Ramos (cell line): ENCODE measurements around the gene HSP90AB1.

ENCODE experiments used
- in situ Hi-C: fragments of 300-500 bp; cut with MboI; formaldehyde crosslinking; loops from one replicate; pipeline ENCODE4 v1.14.3; 2022; ENCODE audit warnings: low sequenced_read_pairs; ENCODE audit not compliant: unreplicated experiment

The HSP90AB1 gene

DNA sequence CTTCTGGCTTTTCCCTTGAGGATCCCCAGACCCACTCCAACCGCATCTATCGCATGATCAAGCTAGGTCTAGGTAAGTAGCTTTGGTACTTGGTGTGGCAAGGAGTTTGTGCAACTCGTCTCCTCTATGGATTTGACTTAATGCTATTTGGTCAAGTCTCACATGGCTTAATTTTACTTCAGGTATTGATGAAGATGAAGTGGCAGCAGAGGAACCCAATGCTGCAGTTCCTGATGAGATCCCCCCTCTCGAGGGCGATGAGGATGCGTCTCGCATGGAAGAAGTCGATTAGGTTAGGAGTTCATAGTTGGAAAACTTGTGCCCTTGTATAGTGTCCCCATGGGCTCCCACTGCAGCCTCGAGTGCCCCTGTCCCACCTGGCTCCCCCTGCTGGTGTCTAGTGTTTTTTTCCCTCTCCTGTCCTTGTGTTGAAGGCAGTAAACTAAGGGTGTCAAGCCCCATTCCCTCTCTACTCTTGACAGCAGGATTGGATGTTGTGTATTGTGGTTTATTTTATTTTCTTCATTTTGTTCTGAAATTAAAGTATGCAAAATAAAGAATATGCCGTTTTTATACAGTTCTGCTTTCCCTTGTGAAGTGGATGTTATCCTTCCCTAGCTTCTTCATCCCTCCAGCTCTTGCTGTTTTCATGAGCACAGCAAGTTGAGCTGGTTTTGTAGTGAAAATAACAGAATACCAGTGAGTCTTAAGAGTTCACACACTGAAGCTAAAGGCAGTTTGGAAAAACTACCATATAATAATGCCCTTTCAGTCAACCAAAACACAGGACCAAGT lies 6.6 kb downstream of the HSP90AB1 start:
- in situ Hi-C loops = no loop called here

DNA sequence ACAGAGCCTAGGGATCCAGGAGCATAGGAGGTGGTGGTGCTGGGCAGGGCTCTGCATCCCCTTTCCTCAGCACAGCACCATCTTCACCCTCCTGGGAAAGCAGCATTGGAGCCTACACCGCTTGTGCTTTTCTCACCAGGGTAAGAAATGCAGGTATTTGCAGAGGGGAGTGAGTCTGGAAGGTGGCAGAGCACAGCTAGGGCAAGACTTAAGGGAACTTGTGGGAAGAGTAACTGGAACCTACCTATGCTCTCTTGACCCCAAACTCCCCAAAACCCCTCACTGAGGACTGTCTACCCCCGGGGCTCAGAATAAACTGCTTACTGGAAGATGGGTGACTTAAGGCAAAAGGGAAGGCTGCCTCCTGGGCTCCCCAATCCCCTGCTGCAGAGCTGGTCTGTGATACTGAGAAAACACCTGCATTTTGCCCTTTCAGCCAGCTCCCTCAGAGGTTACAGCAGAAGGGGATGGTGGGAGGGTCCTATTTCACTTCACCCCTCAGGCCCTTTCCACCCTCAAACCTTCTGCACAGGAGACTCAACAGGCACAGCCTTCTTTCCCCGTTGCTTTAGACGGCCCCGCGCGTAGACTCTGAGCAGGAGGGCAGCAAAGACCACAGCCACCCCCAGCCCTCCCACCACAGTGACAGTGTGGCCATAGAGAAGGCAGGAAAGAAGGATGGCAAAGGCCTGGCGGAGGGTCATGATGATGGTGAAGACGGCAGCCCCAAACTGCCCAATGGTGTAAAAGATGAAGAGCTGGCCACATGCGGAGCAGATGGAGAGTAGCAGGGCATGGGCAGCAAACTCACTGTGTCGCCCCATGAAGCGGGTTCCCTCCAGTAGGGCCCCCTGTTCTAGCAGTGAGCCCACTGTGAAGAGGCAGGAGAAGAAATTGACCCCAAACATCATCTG lies 7.5 kb downstream of the HSP90AB1 start:
- in situ Hi-C loops = no loop called here

DNA sequence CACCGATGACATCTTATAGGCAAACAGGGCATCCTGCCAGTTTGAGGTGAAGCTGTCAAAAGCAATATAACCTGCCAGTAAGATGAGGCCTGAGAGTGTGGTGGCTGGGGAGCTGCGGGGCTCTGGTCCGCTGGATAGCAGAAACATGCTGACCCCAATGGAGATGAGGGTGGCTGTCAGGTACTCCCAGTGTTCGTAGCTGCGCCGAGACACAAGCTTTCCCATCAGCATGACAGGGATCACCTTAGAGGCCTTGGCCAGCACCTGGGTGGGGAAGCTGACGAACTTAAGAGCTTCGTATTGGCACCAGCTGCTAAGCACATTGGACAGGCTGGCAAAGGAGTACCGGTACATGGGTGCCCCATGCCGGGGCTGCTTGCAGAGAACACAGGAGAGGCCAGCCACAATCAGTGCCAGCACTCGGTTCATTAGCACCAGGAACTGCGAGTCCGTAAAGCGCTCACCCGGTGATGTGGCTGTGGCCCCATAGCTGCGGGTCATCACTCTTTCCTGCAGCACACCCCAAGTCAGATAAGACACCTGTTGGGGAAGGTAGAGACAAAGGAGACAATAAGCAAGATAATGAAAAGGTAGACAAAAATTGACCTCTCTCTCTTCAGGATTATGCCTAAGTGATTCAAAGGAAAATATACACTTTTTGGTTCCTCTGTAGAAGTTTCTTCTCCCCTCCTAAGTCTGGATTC lies 8.4 kb downstream of the HSP90AB1 start:
- in situ Hi-C loops = no loop called here

DNA sequence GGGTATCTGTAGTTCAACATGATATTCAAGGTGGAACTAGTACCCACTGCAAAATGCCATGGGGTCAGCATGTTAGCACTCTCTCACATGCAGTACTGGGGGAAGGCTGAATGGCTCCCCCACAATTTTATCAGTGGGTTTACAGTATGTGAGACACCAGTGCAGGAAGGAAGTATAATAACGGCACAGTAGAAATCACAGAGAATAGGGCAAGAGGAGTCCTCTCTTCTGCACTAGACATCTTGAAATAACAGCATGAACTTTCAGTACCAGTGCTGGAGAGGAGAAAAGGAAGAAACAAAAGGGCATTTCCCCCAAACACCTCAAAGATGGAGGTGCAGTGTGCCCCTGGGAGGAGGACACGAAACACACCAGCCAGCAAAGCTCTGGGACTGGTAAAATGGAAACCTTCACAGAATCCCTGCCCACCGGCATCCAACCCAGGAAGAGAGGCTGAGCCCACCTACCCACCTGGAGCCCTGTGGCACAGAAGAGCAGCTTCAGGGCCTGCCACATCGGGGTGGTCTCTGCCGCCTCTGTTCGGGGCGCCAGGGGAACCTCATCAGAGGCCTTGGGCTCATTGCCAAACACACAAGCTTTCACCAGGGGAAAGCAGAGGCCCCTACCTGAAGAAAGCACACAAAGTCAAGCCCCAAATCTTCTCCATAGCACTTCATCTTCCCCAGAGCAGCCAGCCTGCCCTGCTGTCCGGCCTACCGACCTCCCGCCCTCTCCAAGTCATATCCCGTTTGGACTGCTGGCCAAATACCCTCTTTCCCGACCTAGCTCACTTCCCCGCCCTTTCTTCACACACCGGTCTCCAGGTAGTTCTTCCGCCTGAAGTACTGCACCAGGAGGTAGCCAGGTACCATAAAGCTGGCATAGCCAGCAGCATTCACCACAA lies 9.2 kb downstream of the HSP90AB1 start:
- in situ Hi-C loops = no loop called here

DNA sequence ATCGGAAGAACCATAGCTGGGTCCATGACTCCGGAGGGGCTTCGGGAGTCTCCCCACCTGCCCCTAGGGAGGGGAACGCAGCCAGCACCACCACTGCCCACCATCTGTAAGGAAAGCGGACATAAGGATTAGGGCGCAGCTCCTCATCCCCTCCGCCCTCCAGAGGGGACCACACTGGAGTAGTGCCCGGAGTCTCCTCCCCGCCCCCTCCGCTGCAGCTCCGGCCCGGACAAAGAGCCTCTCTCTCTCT lies 9.8 kb downstream of the HSP90AB1 start:
- in situ Hi-C loops = no loop called here

DNA sequence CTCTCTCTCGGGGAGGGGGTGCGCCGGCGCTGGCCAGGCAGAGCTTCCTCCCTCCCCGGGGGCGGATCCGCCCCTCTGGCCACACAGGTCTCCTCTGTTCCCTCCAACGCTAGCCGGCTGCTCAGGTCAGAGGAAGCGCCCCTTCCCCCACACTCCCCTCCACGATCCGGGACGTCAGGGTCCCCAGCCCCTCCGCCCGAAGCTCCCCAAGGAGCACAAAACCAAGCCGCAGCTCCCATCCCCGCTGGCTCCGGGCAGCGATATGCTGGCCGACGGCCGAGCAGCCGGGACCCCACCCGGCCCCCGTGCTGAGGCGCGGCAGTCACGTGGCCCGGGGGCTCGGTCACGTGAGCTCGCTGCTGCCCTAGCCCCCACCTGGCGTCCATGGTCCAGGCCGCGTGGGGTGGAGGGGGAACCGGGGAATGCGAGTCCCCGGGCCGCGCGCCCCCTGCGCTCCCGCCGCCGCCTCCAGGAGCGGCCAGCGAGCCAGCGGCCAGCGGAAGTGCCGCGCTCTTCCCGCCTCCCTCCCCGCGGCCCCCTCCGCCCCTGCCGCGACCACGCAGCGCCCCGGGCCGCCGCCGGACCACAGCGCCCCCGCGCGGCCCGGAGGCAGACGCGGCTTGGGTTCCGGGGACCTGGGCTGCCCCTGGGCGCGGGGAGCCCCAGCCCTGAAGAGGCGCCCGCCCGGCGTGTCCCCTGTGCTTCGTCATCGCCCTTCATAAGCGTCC lies 10.3 kb downstream of the HSP90AB1 start, which contains the start of gene SLC35B2:
SLC35B2 (minus strand) TSS at position 504 of the 728 bp plus-strand sequence; CDS start at position 386, 118 bp downstream.
- in situ Hi-C loops = no loop called here

DNA sequence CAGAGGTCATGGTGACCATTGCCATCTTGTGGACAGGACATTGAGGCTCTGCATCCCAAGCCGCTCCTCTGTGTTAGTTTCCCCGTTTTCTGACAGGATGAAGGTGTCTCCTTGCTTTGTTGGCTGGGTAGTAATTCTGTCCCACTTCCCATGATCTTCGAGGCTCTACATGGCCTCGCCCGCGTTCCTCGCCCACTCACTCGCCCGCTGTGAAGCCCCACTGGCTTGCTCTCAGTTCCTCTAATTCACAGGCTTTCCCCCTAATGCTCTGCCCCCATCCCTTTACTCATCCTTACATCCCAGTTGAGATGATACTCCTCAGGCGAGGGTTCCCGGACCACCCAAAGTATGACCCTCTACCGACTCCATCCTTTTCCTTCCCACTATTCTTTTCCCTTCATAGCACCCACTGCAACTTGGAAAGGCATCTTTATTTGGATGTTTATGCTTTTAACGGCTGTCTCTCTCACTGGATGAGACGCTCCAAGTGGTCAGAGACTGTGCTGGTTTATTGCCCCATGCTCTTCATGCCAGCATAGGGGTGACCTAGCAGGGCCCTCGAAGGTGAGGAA lies 10.9 kb downstream of the HSP90AB1 start:
- in situ Hi-C loops = no loop called here

DNA sequence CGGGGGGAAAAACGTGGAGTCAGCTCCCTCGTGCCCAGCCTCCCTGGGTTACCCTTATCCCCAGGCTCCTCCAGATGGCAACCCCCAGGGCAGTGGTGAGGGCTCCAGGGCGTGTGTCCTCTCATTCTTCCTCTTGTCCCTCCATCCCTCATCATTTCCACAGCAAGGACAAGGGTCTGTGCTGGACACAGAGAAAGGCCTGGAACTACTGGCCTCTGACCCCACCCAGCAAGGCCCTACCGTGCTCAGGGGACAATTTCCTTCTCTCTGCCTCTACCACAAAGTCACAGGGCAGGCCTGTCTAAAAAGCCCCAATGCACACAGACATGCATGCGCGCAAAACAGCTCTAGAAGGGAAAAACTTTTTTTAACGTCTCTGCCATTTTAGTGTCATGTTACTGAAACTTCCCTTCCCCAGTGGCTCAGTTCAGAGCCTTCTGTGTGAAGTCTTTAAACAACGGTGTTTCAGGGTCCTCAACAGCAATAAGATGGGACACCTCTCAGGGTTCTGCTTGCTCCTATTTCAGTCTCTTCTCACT lies 11.5 kb downstream of the HSP90AB1 start:
- in situ Hi-C loops = no loop called here

DNA sequence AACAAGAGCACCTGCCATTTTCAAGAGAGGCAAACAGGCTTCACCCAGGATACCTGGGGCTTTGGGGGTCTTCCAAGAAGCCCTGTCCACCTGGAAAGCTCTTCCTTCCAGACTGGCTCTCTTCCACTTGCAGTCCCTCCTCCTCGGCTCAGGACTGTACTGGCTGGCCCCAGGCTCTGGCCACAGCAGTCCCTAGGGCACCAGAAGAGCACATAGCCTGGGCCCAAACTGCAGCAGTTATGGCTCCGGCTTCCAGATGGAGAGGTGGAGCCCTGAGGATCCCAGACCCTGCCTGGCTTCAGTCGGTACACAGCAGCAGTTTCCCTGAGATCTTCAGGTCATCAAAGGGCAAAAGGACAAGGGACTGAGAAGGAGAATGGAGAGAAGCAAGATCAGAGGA lies 12.0 kb downstream of the HSP90AB1 start:
- in situ Hi-C loops = no loop called here

DNA sequence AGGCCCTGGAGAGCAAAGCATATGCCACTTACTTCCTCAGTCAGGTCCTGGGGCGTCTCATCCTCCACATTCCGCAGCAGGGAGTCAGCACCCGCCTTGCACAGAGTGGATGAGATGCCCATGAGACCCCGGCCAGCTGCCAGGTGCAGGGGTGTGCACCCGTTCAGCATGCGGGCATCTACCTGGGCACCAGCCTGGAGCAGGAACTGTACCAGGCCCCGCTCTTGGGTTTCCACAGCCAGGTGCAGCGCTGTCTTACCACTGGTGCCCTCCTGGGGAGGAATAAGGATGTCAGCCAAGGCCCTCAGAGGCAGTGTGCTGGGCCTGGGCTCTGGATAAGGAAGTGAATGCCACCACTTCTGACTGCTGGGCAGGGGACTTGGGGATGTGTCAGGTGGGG lies 13.1 kb downstream of the HSP90AB1 start:
- in situ Hi-C loops = no loop called here

DNA sequence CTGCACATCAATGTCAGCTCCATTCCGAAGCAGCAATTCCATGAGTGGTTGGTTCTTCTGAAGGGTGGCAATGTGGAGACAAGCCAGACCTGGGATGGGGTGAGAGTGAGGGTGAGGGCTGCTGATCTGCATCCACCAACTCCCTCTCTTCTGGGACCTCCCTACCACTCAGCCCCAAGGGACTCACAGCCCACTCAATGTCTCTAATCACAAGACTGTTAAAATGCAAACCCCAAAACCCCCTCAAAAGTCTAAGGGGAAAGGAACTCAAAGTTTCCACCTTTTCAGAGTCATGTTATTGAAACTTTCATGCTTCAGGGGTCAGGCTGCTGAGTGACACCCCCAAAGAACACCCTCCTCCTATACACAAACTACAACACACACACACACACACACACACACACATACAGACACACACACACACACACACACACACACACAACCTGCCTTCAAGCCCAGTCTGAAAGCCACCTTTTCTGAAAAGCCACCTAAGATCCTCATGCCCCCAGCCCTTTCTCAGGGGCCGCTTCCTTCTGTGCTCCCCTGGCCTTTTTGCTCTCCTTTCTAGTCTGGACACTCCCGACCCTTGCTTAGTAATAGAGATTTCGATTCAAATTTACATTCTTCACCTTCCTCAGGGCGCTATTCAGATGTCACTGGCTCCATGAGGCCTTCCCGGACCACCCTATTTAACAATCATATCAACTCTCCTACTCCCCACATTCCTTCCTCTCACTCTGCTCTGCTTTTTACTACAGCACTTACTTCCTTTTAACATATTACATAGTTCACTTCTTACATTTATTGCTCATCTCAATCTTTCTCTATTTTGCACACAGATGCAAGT lies 13.8 kb downstream of the HSP90AB1 start:
- in situ Hi-C loops = no loop called here

DNA sequence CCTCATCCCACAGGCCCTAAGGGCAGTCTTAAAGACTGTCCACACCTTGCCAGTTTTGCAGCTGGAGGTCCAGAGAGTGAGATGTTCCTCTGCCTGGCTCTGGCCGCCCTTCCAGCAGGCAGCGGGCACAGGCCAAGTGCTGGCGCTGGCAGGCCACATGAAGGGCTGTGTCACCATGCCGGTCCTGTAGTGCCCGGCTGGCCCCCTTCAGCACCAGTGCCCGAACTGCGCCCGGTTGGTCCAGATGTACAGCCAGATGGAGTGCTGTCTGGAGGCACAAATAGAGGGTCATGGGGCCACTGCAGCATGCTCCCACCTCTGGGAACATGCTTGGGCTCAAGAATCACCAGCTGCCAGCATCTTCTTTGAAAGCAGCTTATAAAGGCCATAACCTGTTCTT lies 14.7 kb downstream of the HSP90AB1 start:
- in situ Hi-C loops = no loop called here

DNA sequence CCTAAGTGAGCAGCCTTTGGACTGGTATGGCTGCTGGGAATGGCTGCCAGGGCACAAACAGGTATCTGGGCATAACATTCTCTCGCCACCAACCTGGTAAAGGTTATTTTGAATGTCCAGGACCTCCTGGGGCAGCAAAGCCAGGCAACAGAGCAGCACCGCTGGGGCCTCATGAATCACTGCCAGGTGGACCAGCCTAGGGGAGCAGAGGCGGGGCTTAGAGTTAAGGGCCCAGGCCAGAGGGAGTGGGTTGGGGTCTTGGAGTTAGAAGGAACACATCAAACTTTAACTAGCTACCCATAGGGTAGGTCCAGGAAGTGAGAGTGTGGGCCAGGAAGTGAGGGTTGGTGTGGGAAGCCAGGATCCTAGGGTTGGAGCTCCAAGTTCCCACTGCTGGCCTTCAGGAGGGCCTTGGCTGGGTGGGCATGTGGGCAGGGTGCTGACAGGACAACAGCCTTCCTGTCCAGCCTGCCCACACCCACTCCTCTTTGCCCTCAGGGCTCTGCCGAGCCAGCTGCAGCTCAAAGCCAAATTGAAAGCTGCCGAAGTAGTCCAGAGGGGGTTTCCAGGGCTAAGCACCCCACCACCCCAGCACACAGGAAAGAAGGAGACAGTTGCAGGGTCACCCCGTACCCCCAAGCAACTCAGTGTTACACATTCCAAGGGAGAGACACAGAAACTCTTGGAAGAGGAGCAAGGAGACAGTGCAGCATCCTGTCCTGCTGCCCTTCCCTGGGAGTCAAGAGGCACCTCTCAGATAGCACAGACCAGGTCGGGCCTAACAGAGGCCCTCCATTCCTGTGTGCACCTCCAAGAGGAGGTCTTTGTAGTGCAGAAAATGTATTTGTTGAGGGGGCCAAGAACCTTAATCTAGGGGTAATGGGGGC lies 15.8 kb downstream of the HSP90AB1 start:
- in situ Hi-C loops = no loop called here

DNA sequence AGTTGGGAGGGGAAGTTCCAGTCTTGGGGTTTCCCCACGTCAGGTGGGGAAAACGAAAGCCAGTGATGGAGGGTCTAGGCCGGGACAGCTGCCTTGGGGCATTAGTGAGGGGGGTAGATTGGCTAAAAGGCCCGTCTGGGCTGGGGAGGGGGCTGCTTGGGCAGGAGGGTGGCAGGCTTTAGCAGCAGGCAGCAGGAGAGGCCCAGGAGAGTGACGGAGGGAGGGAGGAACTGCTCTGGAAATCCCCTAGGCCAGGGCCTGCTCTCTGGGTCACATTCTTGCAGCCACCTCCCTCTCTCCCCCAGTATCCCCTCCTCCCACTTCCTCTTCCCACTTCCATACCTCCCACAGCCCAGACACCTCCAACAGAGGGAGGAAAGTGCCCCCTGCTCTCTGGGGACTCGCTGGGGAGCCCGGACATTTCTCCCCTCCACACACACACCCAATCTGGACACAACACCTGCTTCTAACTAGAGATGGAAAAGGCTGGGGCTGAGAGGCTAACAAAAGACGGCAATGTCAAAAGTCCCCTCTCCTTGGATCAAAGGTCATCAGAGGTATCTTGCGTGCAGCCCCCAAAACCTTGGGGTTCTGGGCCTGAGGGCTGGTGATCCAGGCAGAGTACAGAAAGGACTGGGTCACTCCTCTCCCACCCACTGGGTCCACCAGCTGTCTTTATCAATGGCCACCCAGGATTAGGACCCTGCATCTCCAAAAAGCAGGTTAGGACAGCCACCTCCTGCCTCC lies 16.6 kb downstream of the HSP90AB1 start:
- in situ Hi-C loops = no loop called here

DNA sequence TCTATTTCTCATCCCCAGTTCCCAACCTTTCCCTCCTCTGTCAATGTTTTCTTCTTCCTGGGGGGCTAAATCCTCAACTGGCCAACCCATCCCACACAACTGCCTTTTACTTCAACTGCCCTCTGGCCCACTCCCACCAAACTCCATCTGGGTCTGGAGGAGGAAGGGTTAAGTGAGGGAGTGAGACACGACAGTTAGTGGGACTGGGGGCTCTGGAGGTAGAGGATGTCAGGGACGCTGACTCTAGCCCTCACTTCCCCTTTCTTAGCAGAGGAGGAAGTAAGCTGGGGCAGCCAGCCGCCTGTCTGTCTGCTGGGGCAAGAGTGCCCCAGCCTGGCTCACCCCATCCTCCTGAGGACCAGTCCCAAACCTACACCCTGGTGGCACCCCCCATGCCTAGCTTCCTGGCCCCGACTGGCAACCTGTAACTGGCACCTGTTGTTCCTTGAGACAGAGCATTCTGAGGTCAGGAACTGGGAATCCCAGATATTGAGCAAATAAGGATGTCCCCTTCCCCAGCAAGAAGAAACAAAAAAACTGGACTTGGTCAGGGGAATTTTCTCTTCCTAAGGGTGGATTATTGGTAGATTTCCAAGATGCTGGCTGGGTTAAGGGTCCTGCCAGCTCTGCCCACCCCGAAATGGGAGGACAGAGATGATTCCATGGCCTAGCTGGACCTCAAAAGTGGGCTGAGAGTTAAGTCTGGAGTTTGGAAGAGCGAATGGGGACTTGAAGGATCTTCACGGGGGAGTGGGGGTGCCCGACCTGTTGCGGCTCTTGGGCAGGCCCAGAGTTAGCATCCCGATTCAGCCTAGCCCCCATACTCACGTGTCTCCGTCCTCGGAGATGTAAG lies 17.5 kb downstream of the HSP90AB1 start:
- in situ Hi-C loops = loop anchor here (5.0 kb wide), 1 partner anchor 73 kb away; no protein-coding TSS in a partner anchor
